Measurements from ENCODE around the gene SHC1.
A peak's percentile ranks its signal among the peaks of the same experiment; 100 is the strongest.
"Not testable (repeated sequence)": the region's sequence is repeated elsewhere in the genome, so short reads cannot be mapped to it uniquely, and the experiment has no call there.

The SHC1 gene

DNA sequence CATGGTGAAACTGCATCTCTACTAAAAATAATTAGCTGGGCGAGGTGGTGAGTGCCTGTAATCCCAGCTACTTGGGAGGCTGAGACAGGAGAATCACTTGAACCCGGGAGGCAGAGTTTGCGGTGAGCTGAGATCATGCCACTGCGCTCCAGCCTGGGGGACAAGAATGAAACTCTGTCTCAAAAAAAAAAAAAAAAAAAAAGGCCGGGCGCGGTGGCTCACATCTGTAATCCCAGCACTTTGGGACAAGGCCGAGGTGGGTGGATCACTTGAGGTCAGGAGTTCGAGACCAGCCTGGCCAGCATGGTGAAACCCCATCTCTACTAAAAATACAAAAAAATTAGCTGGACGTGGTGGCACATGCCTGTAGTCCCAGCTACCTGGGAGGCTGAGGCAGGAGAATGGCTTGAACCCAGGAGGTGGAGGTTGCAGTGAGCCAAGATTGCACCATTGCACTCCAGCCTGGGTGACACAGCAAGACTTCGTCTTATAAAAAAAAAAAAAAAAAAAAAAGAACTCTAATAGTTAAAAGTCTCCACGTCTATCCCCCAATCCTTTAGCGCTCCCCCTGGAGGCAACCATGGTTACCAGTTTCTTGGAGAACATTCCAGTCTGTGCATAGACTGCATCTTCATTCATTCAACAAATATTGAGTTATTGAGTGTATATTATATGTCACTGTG is 24.9 kb upstream of the SHC1 start:
- DNase-seq, result not testable (repeated sequence)

DNA sequence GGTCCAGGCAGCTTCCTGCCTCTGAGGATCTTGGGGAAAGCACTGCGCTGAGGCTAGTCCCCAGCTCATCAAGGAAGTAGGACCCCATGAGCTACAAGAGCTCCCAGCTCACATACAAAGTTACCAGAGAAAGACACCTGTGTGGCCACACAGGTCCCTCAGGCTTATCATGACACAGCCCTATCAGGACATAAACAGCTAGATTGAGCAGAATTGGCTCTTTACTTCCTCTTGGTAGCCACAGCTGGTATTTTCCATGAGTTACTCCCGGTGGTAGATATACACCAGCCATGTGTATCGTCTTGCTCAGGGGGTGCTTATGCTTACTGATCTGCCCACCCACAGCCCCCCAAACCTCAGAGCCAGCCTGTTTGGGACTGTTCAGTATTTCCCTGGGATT is 24.0 kb upstream of the SHC1 start:
- DNase-seq, result no peak

DNA sequence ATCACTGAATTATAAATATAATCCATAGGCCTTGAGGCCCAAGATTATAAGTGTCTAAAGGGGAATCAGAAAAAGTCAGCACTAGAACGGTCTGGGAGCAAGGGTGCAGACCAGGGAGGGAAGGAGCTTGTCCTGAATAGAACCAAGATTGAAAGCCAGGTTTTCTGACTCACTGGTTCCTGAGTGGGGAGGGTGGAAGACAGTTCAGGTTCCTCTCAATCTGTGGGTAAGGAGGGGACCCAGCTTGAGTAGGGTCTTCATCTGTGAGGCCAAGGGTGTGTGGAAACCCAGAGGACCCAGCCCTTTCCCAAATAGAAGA is 23.7 kb upstream of the SHC1 start:
- no peak for DNase-seq

- no peak for DNase-seq
Measured at GRCh38 chr1:154993572-154994268, 23.2 kb upstream of the SHC1 start, which contains the start of gene LENEP. TSS of gene LENEP (plus strand) at chr1:154993586. CDS start at chr1:154993608, 22 bp downstream.

DNA sequence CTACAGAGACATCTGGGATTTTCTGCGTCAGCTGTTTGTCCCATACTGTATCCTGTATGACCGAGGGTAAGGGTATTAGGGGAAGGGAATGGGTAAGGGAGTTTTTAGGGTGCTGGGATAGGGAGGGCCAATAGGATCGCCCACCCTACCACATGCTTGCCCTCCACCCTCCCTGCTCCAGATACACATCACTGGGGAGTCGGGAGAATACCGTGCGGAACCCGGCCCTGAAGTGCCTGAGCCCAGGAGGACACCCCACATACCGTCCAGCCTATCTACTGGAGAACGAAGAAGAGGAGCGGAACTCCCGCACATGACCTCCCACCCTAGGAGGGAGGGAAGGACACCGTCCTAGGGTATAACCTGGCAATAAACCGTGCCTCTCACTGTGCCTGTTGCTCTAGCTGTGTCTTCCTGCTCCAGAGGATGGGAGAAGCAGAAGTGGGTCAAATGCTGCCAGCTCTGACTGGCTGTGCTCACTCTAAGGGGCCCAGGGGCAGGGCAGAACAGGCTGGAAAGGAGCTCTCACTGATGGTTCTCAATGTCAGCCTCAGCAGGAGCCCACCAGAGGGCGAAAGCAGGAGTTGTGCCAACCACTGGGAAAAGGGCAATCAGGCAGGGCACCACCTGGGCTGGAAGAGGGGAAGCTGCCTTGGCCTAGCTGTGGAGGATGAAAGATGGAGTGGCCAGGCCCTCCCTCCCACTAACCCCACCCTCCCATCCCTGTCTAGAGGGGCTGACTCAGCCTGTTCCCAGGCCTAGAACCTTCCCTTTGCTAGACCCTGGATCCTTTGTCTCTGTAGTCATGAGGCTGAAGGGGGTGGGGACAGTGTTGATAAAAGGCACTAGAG is 22.4 kb upstream of the SHC1 start:
- no peak for DNase-seq

DNA sequence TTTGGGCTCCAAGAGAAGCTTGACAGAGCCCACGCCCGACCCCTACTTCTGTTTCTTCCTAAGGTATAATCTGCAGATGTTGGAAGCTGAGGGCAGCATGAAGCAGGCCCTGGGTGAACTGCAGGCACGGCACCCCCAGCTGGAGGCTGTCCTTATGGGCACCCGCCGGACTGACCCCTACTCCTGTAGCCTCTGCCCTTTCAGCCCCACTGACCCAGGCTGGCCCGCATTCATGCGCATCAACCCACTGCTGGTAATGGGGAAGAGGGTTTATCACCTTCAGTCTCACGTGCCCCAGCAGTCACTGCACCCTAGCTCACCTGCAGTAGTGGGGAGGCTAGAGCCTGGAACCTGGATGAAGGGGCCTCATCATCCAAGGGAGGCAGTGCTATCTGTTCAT is 19.7 kb upstream of the SHC1 start:
- DNase-seq, result no peak

DNA sequence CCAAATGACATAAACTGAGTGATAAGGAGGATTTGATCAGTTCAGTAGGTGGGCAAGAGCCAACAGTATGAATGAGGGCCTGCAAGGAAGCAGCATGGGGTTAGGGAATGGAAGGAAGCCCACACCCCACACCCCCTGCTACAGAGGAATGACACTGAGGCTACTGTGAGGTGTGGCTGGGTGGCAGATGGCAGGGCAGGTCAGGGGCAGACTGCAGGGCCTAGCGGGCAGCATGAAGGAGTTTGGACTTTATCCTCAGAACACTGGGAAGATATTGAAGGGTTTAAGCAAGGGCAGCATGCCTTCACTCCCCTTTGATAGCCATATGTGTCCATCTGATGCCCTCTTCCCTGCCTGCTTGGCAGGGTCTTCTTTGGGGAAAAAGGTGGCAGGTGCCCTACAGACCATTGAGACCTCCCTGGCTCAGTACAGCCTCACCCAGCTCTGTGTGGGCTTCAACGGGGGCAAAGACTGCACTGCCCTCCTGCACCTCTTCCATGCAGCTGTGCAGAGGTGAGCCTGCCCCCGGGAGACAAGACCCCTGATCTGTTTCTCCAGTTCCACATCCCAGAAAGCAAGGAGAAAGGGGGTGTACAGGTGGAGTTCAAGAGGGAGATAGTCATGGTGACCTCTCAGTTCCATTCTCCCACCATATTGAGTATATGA is 18.8 kb upstream of the SHC1 start:
- DNase-seq, result no peak

DNA sequence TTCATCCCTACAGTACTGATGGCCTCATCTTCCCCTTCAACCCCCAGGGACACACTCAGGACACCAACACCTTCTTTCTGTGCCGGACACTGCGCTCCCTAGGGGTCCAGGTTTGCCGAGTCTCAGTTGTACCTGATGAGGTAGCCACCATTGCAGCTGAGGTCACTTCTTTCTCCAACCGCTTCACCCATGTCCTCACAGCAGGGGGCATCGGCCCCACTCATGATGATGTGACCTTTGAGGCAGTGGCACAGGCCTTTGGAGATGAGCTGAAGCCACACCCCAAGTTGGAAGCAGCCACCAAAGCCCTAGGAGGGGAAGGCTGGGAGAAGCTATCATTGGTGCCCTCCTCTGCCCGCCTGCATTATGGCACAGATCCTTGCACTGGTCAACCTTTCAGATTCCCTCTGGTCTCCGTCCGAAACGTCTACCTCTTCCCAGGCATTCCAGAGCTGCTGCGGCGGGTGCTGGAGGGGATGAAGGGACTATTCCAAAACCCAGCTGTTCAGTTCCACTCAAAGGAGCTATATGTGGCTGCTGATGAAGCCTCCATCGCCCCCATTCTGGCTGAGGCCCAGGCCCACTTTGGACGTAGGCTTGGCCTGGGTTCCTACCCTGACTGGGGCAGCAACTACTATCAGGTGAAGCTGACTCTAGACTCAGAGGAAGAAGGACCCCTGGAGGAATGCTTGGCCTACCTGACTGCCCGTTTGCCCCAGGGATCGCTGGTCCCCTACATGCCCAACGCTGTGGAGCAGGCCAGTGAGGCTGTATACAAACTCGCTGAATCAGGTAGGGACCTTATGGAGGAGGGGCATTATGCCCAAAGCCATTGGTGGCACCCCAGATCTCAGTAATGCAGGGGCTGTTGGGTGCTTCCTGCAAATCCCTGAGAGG is 17.8 kb upstream of the SHC1 start:
- no peak for DNase-seq

DNA sequence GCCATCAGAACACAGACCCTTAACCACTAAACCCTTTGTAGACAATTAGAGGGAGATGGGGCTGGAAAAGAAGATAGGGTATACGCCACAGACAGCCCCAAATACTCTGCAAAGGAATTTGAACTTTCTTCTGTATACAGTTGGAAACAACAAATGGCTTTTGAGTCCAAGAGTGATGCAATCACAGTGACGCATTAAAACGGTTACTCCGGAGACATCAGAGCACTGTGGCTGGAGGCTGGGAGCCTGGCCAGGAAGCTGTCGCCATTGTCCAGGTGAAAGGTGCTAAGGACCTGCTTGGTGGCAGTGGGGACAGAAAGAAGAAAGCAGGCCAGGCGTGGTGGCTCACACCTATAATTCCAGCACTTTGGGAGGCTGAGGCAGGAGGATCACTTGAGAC is 16.8 kb upstream of the SHC1 start:
- no peak for DNase-seq

- not testable (repeated sequence) for DNase-seq
Measured at GRCh38 chr1:154986736-154987135, 16.2 kb upstream of the SHC1 start.

DNA sequence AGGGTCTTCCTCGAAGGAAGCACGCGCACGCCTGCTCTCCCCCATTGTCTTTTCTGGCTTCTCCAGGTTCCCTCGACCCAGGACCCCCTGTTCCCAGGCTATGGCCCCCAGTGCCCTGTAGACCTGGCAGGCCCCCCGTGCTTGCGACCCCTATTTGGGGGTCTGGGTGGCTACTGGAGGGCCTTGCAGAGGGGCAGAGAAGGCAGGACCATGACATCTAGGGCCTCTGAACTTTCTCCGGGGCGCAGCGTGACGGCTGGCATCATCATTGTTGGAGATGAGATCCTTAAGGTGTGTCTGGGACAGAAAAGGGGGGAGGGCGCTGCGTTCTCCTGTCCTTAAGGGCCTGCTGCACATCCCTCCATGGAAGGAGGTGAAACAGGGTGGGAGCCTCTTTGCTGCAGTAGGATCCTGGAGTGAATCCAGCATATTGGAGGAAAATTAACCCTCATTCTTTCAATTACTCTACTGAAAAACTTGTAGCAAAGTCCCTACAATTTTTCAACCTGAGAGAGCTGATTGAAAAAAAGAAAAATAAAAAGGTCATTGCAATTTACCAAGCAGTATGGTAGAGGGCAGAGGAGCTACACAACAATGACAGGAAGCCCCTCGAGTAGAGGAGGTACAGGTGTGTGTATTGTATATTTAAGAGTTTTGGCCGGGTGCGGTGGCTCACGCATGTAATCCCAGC is 13.4 kb upstream of the SHC1 start:
- DNase-seq, result no peak

GRCh38 chr1:154982897-154983648 is 12.5 kb upstream of the SHC1 start, which contains the start of gene FLAD1:
TSS of gene FLAD1 (plus strand) at chr1:154983344. CDS start at chr1:154983695, 351 bp downstream.
- DNase-seq, result peak; percentile 94

DNA sequence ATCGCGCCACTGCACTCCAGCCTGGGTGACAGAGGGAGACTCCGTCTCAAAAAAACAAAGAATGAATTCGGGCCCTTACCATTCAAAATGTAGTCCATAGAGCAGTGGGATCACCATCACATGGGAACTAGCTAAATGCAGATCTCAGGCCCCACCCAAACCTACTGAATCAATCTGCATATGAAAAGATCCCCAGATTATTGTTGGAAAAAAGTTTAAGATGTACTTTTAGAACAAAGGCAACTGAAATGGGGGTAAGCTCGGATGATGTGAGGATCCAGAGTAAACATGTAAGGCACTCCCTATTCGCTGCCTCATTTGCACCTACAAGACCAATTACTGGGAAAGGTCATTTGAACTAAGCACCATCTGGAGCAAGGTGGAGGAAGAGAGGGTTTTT is 11.8 kb upstream of the SHC1 start:
- no peak for DNase-seq

DNA sequence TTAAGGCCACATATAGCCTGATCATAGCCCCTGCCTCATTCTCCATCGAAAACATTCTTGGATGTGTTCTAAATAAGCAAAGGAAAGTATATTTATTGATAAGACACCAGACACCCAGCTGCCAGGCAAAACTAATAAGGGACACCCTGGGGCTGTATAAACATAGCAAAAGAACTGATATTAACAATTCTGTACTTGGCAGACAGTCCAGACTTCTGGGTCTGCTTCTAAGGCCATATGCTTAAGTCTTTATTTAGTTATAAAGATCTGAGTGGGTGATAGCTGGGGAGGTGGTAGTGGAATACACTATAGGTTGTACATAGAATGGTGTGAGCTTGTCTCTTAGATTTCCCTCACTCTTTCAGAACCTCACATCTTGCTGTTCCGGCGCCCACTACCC is 7.8 kb upstream of the SHC1 start:
- DNase-seq, result no peak

- DNase-seq, result not testable (repeated sequence)
Measured at GRCh38 chr1:154977762-154978161, 7.2 kb upstream of the SHC1 start.

- peak; percentile 63 for DNase-seq
Measured at GRCh38 chr1:154975409-154976059, 5.0 kb upstream of the SHC1 start.

DNA sequence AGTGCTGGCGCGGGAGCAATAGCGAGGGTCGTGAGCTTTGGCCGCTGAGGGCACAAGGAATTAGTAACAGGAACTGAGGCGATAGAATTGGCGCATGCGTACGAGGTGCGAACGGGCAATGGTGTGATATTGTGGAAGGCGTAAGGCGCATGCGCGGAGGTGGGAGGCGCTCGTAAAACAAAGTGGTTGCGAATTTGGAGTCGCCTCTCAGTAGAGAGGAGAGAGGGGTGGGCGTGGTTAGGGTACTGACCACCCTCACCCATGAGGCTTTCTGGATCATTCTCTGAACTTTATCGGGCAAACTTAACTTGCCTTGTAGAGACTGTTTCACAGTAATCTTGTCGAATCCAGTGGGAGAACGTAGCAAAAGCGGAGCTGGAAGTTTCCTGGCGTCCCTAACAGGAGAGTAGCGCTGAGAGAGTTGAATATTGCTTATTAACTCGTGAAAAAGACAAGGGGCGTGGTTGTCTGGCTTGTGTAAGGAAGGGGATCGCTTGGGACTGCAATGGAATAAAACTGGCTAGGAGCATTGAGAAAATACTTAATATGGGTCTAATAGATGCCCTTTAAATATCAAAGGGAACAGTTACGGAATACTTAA is 4.4 kb upstream of the SHC1 start:
- peak; percentile 92 for DNase-seq

GRCh38 chr1:154974102-154974807 is 3.7 kb upstream of the SHC1 start, which contains the start of gene CKS1B:
TSS of gene CKS1B (plus strand) at chr1:154974681. CDS start at chr1:154974746, 65 bp downstream.
- peak; percentile 93 for DNase-seq
